ENCODE measurements around the gene FMNL1. TPM values are rescaled to one million over a fixed set of nuclear protein-coding genes. Genes with fewer than 3 reads are reported as not detected.

Gene FMNL1
- total RNA-seq, 1 donor from 2014 or later: 2.4 TPM

- Histone ChIP-seq H3K4me3 (no peak overlapping the region), H3K79me2 (ENCODE audit: low read depth) (no peaks in the 10 kb centered on the region), H2AFZ (replicated peaks) (no peak overlapping the region), H3K9me3 (ENCODE audit: low read depth) (no peaks in the 10 kb centered on the region), H3K36me3 (no peaks in the 10 kb centered on the region), H3K27ac (no peak overlapping the region), H3F3A (ENCODE audit: low read depth) (peaks cover 5% of the 10 kb centered on the region), H3K4me1 (peaks cover 16% of the 10 kb centered on the region), H3K9ac (no peak overlapping the region), H4K20me1 (ENCODE audit: low read depth) (no peaks in the 10 kb centered on the region), H3K27me3 (no peaks in the 10 kb centered on the region), H3K4me2 (no peak overlapping the region)
- H3K27me3 Mint-ChIP-seq (ENCODE audit: insufficient read depth, low read depth): peaks cover 12% of the 10 kb centered on the region
- H3K27ac Mint-ChIP-seq: no peak overlapping the region
- no peaks in the 10 kb centered on the region for H3K9me3 Mint-ChIP-seq
- H3K36me3 Mint-ChIP-seq: no peaks in the 10 kb centered on the region
- TF ChIP-seq CTCF (IDR thresholded peaks at IDR 0.05) (no peak), EZH2 (IDR thresholded peaks at IDR 0.05) (no peak)
- H3K4me3 Mint-ChIP-seq: no peak overlapping the region
- no peak for DNase-seq (ENCODE audit: low spot score)
- peaks cover 3% of the 10 kb centered on the region for H3K4me1 Mint-ChIP-seq
Observed at GRCh38 chr17:45230787-45231480, 9.2 kb downstream of the FMNL1 start.

GRCh38 chr17:45231481-45232116 lies 9.9 kb downstream of the FMNL1 start:
- H3K27me3 ChIP-seq: no peaks in the 10 kb centered on the region
- H2AFZ ChIP-seq (replicated peaks): no peak overlapping the region
- peaks cover 5% of the 10 kb centered on the region for H3F3A ChIP-seq (ENCODE audit: low read depth)
- H3K36me3 ChIP-seq: no peaks in the 10 kb centered on the region
- peak; percentile 68 for DNase-seq (ENCODE audit: low spot score)
- Mint-ChIP-seq H3K27me3 (ENCODE audit: insufficient read depth, low read depth) (peaks cover 10% of the 10 kb centered on the region), H3K36me3 (no peaks in the 10 kb centered on the region), H3K4me3 (no peak overlapping the region), H3K9me3 (no peaks in the 10 kb centered on the region), H3K4me1 (peaks cover 3% of the 10 kb centered on the region), H3K27ac (no peak overlapping the region)
- no peak overlapping the region for H3K27ac ChIP-seq
- H3K9me3 ChIP-seq (ENCODE audit: low read depth): no peaks in the 10 kb centered on the region
- peaks cover 16% of the 10 kb centered on the region for H3K4me1 ChIP-seq
- H3K79me2 ChIP-seq (ENCODE audit: low read depth): no peaks in the 10 kb centered on the region
- H4K20me1 ChIP-seq (ENCODE audit: low read depth): no peaks in the 10 kb centered on the region
- no peak for TF ChIP-seq EZH2phosphoT487 (IDR thresholded peaks at IDR 0.05)
- peak; percentile 54 for TF ChIP-seq CTCF (IDR thresholded peaks at IDR 0.05)
- TF ChIP-seq EZH2 (IDR thresholded peaks at IDR 0.05): no peak
- no peak overlapping the region for H3K4me3 ChIP-seq
- no peak overlapping the region for H3K4me2 ChIP-seq
- H3K9ac ChIP-seq: no peak overlapping the region

GRCh38 chr17:45232514-45233422 lies 11.1 kb downstream of the FMNL1 start:
- Histone ChIP-seq H3K9ac (no peak overlapping the region), H3F3A (ENCODE audit: low read depth) (peaks cover 5% of the 10 kb centered on the region), H3K79me2 (ENCODE audit: low read depth) (no peaks in the 10 kb centered on the region), H3K9me3 (ENCODE audit: low read depth) (no peaks in the 10 kb centered on the region), H3K4me3 (no peak overlapping the region), H4K20me1 (ENCODE audit: low read depth) (no peaks in the 10 kb centered on the region), H2AFZ (replicated peaks) (no peak overlapping the region), H3K27me3 (no peaks in the 10 kb centered on the region), H3K36me3 (no peaks in the 10 kb centered on the region), H3K27ac (no peak overlapping the region), H3K4me2 (no peak overlapping the region), H3K4me1 (peaks cover 16% of the 10 kb centered on the region)
- Mint-ChIP-seq H3K4me1 (peaks cover 3% of the 10 kb centered on the region), H3K4me3 (no peak overlapping the region), H3K36me3 (no peaks in the 10 kb centered on the region), H3K9me3 (no peaks in the 10 kb centered on the region), H3K27me3 (ENCODE audit: insufficient read depth, low read depth) (peaks cover 12% of the 10 kb centered on the region), H3K27ac (no peak overlapping the region)
- TF ChIP-seq CTCF (IDR thresholded peaks at IDR 0.05): no peak
- no peak for TF ChIP-seq EZH2 (IDR thresholded peaks at IDR 0.05)
- no peak for TF ChIP-seq EZH2phosphoT487 (IDR thresholded peaks at IDR 0.05)
- DNase-seq (ENCODE audit: low spot score): no peak

Measured in neural progenitor cell (in vitro differentiated cells).